ELR (cell line): ENCODE results near the gene SLC2A10.
"Not testable (repeated sequence)": the region's sequence is repeated elsewhere in the genome, so short reads cannot be mapped to it uniquely, and the experiment has no call there.

Experiments
- DNase-seq: peaks from one replicate; pipeline ENCODE4 v3.0.0-alpha.2; 2015; ENCODE audit warnings: low read depth

The SLC2A10 gene

GRCh38 chr20:46709459-46710152, at the start of gene SLC2A10:
Gene SLC2A10 (plus strand): TSS chr20:46709649. CDS start chr20:46709737, 88 bp downstream.
- peak; percentile 72 for DNase-seq

- no peak for DNase-seq
These were observed 49.0 kb upstream of the SLC2A10 start for GRCh38 chr20:46660487-46660886.

GRCh38 chr20:46661659-46662058, 47.8 kb upstream of the SLC2A10 start:
- DNase-seq: no peak

- DNase-seq: no peak
These were observed 45.9 kb upstream of the SLC2A10 start for GRCh38 chr20:46663531-46663930.

GRCh38 chr20:46665602-46666001, 43.8 kb upstream of the SLC2A10 start:
- DNase-seq: no peak

- no peak for DNase-seq
These were observed 43.1 kb upstream of the SLC2A10 start for GRCh38 chr20:46666306-46666705.

GRCh38 chr20:46666818-46667515, 42.5 kb upstream of the SLC2A10 start:
- DNase-seq: no peak

- no peak for DNase-seq
These were observed 39.2 kb upstream of the SLC2A10 start for GRCh38 chr20:46670228-46670584.

- no peak for DNase-seq
These were observed 38.6 kb upstream of the SLC2A10 start for GRCh38 chr20:46670585-46671584.

- DNase-seq: no peak
These were observed 37.4 kb upstream of the SLC2A10 start for GRCh38 chr20:46671866-46672542.

GRCh38 chr20:46672543-46673148, 36.8 kb upstream of the SLC2A10 start:
- DNase-seq: no peak

- DNase-seq: no peak
These were observed 35.8 kb upstream of the SLC2A10 start for GRCh38 chr20:46673394-46674252.

GRCh38 chr20:46674253-46675083, 35.0 kb upstream of the SLC2A10 start:
- no peak for DNase-seq

GRCh38 chr20:46676649-46677316, 32.7 kb upstream of the SLC2A10 start:
- not testable (repeated sequence) for DNase-seq

- DNase-seq: no peak
These were observed 31.8 kb upstream of the SLC2A10 start for GRCh38 chr20:46677608-46678007.

- DNase-seq: no peak
These were observed 30.9 kb upstream of the SLC2A10 start for GRCh38 chr20:46678516-46678915.

GRCh38 chr20:46680684-46681031, 28.8 kb upstream of the SLC2A10 start:
- DNase-seq: no peak

- DNase-seq: peak; percentile 64
These were observed 28.2 kb upstream of the SLC2A10 start for GRCh38 chr20:46681032-46681854.
